Left cardiac atrium (tissue), 4 donors: ENCODE measurements around the gene SHCBP1L. TPM values are rescaled to one million over a fixed set of nuclear protein-coding genes. Genes with fewer than 3 reads are reported as not detected.

Experiments used
- ATAC-seq, 2 donors: fragments of 200-7000 bp; cut with Tn5 transposase; one replicate each; pipeline ENCODE4 v1.9.1; 2020; ENCODE audit warnings: mild to moderate bottlenecking in 2 of 2, moderate library complexity in 2 of 2
- DNase-seq: peaks from one replicate; pipeline ENCODE4 v3.0.0-alpha.2; 2020
- intact Hi-C, 2 donors: fragments of 100-400 bp; cut with DNase I; formaldehyde crosslinking; loops; one replicate each; pipeline versions ENCODE4 v1.14.1 to v1.15.1; 2022 to 2023
- total RNA-seq, 2 donors: library from RNA; stranded (reverse); fragmentation: NEBNext Ultra II Directional; extraction: Animal tissue kit (Norgen Biotek cat#: 25700); gene quantifications; one replicate each; pipeline ENCODE4 v1.2.1, GENCODE V29; 2021
- donor health status: DM: no; HTN: yes; CAD: no.
- donor health status: DM: no; HTN: yes; CAD: no; lungs with severe emphysema.
- donor health status: DM: yes; HTN: yes; CAD: no.
- donor health status: Dilated cardiomyopathy.

Gene SHCBP1L
- total RNA-seq, 2 donors from 2014 or later: not detected

DNA sequence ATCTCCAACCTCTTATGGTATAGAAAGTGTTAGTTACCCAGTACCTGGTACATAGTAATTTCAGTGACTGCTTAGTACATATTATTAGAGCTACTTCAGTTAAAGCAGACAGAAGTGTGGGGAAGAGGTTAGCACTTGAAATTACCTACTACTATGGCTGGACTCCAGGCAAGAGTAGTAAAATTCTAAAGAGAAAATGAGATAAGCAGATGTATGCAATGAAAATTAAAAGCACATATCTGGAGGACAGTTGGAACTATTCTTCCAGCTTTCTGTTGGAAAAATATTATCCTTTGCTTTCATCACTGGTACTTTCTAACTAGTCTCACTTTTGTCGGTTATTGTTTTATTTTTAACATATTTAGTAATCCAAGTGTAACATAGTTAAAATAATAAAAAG lies 90.1 kb downstream of the SHCBP1L start:
- DNase-seq (no peak), ATAC-seq (no peak)
- intact Hi-C loops: no loop called here

DNA sequence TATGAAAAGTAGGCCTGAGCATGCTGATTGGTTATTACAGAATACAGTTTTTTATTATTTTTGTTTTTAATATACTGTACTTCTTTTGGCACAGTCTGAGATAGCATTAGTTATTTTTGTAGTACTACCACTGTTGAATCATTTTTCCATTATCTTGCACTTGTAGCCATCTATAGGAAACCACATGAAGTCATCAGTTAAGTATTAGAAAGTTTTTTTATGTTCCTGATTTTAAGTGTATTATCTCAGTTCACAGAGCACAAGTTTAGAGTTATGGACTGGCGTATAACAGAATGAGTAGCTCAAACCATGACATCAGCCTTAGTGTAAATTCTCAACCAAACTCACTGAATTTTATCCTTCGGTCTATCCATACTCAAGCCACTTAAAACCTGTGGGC lies 91.0 kb downstream of the SHCBP1L start:
- intact Hi-C loops: no loop called here
- ATAC-seq: no peak
- DNase-seq: no peak

DNA sequence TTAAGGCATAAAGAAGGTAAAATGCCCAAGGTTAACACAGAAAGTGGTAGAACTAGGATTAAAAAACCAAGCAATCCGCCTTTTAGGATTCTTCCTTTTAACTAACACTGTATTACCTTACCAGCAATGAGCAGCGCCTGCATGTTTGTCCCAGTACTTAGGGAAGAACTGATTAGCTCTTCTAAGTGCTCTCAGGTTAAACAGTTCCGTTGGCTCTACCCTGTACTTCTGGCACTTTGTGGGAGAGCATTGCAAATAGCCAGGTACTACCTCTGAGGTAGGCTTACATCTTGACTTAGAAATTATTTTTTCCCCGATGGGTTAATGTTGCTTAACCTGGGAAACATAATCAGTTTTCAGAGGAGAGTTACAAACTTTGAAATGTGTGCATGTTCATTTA lies 92.3 kb downstream of the SHCBP1L start:
- ATAC-seq (no peak), DNase-seq (no peak)
- intact Hi-C loops: no loop called here

DNA sequence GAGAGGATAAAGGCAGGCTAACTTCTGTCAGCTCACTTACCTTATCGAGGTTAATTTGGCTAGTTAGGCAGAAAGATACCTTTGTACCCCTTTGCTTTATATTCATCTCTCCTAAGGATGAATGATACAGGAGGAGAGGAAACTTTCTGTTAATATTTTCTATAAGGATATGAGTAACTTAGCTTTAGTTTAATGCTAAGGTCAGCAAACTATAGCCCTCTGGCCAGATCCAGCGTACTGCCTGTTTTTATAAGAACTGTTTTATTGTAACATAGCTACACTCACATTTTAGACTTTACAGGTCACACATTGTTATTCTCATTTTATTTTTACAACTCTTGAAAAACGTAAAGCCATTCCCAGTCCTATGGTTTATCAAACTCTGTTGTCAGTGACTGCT lies 95.8 kb downstream of the SHCBP1L start:
- intact Hi-C loops: no loop called here
- ATAC-seq (no peak), DNase-seq (no peak)

DNA sequence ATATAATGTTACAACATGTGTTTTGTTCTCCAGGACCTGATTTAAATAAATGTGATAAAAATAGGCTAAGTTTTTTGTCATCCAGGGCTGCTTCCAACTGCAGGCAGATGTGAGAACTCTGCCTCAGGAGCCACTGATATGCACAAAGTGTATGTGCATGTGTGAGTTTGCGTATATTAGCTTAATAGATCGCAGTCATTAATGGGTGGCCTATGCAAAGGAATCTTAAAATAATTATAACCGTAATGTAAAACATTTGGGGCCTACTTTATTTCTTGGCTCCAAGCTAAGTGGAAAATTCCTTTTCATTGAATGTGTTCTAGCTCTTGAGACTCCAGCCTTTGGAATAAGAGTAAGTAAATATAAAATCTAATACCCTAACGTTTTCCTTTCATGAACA lies 97.1 kb downstream of the SHCBP1L start:
- ATAC-seq (no peak), DNase-seq (no peak)
- intact Hi-C loops: no loop called here

DNA sequence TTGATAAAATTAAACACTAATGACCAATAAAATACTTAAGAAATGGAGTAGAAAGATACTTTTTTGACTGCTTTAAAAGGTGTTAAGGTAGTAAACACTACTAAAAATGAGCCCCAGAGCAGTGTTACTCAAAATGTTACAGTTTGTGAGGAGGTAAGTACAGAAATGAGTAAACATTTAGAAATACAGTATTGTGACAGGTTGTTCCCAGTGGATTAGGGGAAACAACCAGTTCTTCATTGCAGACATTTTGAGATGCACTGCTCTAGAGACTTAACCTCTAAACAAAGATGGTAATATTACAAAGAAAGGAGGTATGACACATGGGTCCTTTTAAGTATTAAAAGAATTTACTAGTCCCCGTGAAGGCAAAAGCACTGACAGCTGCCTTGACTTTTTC lies 101.1 kb downstream of the SHCBP1L start:
- ATAC-seq (no peak), DNase-seq (no peak)
- intact Hi-C loops: no loop called here

DNA sequence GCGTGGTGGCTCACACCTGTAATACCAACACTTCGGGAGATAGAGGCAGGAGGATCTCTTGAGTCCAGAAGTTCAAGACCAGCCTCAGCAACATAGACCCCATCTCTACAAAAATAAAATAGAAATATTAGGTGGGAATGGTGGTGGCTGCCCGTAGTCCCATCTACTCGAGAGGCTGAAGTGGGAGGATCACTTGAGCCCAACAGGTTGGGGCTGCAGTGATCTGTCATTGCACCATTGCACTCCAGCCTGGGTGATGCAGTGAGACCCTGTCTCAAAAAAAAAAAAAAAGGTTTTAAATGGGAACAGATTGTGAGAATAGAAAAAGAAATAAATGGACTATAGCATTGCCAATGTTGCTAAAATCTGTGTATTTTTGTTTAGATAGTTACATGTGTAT lies 102.6 kb downstream of the SHCBP1L start:
- DNase-seq (no peak), ATAC-seq (no peak)
- intact Hi-C loops: no loop called here

Other genes starting within 250 kb of the SHCBP1L start
- gene NPL, start 163.4 kb downstream of the SHCBP1L start, total RNA-seq: 10 to 100 TPM in 1 of 2 donors, 1 to 10 TPM in 1; 6.7 to 16.7 TPM
- gene DHX9, start 113.8 kb downstream of the SHCBP1L start, total RNA-seq: 10 to 100 TPM; 67.4 to 89.0 TPM
- gene LAMC1, start 70.3 kb upstream of the SHCBP1L start, total RNA-seq: 100 to 1,000 TPM; 108 to 126 TPM
- gene LAMC2, start 233.1 kb upstream of the SHCBP1L start, total RNA-seq: 1 to 10 TPM; 2.1 to 6.0 TPM